Bone marrow (tissue), 2 donors: Measurements from ENCODE around the gene WDR33.
A peak's percentile ranks its signal among the peaks of the same experiment; 100 is the strongest.

Experiments used
- DNase-seq, 2 donors: peaks; one replicate each; lab custom pipeline; 2025; lab: John Stamatoyannopoulos, UW

The WDR33 gene

DNA sequence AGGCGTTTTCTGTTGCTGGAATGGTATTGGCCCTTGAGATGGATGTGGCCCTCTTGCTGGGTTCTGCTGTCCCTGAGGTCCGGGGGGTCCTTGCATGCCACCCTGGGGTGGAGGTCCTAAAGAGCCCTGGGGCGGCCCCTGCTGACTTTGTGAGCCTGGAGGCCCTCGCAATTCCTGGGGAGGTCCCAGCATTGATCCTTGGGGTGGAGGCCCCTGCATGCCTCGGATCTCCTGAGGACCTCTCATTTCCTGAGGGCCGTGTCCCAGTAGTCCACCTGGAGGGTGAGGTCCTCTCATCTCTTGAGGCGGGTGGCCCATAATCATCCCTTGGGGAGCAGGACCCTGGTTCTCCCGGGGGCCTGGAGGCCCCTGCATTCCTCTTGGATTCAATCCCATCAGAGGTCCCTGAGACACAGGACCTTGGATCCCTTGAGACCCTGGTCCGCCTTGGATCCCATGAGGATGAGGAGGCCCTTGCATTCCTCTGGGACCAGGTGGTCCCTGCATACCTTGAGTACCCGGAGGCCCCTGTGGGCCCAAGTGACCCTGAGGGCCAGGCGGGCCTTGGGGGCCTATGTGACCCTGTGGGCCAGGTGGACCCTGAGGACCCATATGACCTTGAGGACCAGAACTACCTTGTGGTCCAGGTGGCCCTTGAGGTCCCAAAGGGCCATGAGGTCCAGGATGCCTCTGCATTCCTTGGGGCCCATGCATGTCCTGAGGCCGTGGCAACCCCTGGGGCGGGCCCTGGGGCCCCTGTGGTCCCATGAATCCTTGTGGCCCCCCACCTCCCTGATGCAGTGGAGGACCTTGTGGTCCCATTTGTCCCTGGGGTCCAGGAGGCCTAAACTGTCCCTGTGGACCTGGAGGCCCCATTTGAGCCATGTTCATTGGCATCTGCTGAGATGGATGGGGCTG is 91.4 kb downstream of the WDR33 start:
- DNase-seq, result no peak

DNA sequence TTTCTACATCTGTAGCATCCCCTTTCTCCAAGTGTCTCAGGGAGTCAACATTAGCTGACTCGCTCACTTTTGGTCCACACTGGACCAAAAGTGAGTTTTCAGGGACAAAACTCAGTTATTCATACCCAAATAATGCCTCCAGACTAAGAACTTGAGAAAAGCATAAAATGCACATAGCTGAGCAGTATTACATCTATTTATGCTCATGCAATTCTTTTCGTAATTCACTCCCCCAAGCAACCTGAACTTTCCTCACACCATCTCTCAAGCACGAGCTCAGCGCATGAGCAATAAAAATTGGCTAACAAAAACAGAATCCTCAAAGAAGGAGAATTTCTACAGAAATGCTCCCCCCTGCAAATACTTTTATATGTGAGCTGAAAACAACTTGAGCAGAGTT is 92.7 kb downstream of the WDR33 start:
- DNase-seq, result no peak

DNA sequence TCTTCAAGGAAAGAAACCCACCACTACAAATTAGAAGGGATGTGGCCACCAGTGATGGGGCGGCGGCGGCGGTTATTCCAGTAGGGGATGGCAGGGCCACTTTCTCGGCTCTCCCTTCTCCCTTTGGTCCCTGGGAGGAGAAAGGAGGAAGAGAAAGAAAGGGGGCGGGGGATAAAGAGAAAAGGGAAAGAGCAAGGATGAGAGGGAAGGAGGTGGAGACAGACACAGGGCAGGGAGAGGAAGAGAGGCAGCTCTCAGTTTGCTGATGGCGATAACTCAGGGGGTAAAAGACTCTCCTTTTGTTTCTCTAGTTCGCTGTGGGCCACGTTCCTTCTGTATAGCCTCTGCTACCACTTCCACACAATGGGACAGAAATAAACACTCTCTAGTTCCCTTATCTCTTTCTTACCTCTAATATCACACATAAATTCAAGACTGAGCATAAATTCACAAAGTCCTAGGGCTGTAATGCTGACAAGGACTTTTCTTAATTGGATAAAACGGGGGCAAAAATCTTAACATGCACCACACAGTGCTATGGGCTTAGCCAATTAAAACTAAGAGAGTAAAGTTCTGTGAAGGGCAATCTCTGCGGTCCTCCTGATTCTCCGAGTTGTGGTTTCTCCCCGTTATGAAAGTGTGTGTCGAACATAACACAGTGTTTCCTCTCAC is 95.1 kb downstream of the WDR33 start:
- DNase-seq, result no peak

DNA sequence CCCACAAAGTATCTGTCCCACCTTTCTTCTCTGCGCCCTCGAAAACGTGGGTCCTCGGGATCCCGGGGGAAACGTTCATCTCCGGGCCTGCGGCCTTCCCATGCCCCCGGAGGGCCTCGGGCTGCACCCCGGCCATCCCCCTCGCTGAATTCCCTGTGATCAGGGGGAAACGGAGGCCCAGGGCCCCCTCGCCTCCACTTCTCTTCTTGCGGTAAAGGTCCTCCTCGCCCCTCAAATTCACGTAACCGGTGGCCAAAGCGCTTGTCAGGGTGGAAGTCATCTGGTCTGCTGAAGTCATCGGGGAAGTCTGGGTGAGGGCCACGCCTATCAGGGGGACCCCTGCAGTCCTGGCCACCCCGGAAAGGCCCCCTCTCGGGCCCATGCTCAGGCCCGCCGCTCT is 97.4 kb downstream of the WDR33 start:
- DNase-seq, result no peak

DNA sequence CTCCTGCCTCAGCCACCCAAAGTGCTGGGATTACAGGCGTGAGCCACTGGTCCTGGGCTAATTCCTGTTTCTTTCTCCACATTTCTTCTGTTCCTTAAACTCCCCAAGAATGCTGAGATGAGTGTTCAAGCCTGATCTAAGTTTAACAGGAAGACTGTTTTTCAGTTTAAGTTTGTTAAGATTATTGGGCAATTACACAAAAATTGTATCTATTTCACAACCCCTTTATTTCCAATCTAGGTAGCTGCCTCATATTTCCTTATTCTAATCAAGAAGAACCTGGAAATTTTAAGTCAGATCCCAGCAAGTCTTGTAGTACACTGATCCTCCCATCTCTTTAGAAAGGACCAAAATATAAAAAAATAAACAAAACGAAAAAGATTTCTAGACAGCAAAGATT is 98.0 kb downstream of the WDR33 start:
- DNase-seq, result no peak

DNA sequence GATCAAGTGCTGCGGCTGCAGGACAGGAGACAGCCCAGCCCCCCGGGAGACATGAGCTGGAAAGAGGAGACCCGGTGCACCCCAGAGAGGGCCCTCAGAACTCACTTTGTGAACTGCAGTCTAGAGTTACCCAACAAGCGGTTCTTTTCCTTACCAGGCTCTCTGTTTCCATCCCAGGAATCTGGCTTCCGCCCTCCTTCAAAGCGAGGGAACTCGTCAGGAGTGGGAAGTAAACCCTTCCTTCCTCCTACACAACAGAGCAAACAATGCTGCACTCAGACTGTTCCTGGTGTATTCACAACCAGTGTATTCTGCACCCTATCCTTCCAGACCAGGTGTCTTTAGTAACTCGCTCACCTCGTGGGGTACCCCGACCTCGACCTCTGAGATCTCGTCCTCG is 101.6 kb downstream of the WDR33 start:
- DNase-seq, result no peak

DNA sequence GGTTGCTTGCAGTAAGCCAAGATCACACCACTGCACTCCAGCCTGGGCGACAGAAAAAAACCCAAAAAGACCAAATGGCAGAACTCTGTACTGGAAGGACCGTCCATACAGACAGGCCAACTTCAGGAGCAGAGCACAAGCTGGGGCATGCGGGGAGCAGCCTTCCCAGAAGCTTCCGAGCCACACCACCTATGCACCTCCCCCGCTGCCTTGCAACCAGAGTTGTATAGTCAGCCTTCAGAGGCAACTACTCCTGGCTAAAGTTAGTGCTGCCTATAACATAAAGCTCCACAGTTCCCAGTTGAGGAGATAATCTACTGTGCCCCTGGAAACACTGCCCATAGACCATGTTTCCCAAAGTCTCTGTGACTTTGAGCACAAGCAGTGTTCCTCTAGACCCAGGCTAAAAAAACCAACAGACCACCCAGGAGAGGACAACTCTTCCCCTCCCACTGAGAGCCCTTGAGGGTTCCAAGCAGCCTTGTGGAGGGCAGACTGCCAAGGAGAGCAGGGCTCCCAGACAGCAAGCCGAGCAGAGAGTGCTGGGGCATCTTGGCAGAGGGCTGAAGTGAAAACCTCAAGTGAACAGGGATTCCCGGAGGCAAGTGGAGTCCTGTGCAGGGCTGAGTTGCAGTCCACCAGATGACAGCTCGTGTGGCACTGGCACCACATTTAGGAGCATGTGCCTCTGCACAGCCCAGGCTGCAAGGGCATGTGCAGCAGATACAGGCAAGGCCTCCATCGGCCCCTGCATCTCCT is 102.9 kb downstream of the WDR33 start:
- no peak for DNase-seq

DNA sequence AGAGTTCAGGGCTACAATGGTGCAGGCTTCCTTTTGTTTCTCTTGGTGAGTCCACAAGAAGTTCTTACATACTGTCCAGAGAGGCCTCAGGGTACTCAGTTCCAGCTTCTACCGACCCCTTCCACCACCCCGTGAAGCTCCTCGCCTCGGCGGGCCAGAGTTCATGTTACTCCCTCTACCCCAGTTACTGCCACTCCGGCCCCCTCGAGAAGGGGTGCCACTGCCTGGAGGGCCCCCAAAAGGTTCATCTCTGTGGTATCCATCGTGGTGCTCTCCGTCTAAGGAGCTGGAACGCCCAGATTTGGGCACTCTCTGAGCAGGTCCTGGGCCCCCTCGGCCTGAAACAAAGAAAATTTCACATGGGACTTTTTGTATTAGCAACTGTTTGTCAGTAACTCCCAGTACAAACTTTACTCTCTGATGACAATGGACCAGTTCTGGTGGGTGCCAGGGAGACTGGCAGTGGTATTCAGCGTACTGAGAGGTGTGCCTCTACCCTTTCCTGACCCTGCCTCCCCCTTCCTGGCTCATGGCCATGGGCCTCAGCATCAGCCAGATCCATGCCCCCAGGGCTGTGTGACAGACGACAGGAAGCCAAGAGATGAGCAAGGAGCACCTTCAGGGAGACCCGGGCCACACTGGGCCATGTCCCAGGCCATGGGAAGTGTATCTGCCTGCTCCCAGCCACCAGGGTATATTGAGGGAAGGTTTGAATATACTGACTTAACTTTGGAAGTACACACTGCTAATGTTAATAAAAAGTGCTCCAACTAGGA is 104.6 kb downstream of the WDR33 start:
- no peak for DNase-seq

DNA sequence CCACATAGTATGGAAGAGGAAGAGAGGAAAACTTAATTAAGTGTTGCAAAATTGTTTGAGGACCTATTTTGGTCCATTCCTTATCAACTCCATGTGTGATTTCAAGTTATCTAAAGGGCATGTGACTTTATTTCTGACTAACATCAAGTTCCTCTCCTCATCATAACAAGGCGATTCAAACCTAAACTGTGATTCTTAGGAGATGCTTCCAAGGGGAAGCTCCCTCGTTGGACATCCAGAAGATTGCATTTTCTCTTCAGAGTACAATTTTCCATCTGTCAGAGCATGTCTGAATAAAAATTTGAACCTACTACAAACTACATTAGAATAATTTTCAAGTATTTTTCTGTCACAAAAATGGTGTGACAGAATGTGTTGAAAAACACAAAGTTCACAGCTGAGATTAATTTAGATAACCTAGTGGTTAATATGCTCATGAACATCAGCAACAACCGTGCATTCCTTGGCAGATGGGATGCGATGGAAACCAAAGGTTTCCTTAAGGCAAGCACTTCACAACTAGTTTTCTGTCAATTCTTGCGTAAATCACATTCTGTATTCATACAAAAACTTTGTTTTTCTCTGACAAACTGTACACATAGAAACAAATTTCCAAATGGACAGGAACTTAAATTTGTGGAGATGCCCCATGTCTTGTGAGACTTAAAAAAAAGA is 105.4 kb downstream of the WDR33 start:
- DNase-seq, result no peak

DNA sequence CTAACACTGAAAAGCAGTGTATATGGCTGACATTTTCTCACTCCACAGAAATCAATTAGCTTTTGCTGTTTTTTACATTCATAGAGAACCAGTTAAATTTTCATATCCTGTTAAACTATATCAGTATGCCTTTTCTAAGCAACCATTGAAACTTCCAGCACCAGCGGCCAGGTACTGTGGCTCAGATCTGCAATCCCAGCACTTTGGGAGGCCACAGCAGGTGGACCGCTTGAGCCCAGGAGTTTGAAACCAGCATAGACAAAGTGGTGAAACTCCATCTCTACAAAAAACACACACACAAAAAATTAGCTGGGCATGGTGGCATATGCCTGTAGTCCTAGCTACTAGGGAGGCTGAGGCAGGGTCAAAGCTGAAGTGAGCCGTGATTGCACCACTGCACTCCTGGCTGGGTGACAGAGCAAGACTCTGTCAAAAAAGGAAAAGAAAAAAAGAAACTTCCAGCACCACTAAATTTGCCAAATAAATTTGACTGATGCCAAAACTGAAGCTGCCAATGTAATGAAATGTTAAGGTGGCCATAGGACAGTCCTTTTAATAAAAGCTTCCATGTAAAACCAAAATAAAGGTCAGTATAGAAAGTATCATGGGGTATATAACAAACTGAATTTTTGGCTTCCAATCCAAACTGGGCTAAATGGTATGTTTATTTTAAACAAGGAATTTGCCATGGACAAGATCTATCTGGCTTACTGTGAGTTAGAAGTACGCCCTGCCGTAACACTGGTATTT is 106.2 kb downstream of the WDR33 start:
- DNase-seq, result no peak

DNA sequence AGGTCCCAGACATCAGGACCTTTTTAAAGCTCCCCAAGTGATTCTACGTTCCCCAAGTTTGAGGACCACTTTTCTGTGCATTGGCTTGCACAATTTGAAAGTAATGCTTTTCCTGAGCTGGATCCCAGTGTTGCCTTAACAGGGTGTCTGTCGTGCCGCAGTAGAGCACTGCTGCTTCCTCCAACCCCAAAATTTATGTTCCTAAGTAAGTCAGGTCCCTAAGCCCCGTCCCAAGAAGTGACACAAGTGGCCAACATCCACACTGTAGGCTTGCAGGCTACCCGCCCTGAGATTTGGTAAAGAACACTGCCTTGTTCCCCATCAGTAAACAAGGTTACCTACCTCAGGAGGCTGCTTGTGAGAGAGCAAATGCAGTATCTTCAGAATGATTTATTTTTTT is 107.7 kb downstream of the WDR33 start:
- DNase-seq, result no peak

DNA sequence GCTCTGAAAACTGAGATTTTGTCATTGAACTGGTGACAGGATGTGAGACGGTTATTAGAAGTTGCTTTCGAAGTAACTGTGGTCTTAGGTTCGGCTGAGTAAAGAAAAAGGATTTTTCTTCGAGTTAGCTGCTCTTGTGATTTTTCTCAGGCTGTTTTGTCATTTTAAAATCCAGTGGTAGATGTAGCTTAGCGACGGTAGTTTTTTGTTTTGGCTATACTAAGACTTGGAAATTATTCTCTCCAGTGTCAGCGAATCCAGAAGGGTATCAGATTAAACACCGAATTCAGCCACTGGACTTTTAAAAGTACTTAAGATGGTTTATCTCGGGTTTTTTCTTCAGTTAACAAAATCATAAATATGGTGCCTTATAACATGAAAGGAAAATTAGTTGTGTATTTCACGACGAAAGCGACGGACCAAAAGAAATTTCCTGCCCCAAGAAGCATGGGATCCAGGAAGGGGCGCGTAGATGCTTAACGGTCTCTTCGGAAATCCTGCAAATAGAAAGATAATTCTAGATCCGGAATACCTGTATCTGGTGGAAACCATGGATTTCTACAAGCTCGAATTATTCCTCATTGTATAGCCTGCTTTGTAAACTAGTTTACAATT is 108.5 kb downstream of the WDR33 start:
- DNase-seq, result no peak

DNA sequence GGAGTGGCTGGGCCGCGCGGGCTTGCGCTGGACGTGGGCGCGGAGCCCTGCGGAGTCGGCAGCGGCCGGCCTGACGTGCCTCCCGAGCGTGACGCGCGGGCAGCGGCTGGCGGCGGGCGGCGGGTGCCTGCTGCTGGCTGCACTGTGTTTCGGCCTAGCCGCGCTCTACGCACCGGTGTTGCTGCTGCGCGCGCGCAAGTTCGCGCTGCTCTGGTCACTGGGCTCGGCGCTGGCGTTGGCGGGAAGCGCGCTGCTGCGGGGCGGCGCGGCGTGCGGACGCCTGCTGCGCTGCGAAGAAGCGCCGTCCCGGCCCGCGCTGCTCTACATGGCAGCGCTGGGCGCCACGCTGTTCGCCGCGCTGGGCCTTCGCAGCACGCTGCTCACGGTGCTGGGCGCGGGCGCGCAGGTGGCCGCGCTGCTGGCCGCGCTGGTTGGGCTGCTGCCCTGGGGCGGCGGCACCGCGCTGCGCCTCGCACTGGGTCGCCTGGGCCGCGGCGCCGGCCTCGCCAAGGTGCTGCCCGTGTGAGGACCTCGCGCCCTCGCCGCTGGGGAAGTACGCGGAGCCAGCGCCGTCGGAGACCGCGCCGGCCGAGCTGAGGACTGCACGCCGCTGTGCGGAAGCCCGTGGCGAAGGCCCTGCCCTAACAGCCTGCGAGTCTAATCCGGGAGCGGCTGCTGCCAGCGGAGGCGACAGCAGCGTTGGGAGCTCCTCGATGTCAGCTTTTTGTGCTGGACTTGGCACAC is 109.1 kb downstream of the WDR33 start:
- DNase-seq, result peak; percentile 69 to 90

DNA sequence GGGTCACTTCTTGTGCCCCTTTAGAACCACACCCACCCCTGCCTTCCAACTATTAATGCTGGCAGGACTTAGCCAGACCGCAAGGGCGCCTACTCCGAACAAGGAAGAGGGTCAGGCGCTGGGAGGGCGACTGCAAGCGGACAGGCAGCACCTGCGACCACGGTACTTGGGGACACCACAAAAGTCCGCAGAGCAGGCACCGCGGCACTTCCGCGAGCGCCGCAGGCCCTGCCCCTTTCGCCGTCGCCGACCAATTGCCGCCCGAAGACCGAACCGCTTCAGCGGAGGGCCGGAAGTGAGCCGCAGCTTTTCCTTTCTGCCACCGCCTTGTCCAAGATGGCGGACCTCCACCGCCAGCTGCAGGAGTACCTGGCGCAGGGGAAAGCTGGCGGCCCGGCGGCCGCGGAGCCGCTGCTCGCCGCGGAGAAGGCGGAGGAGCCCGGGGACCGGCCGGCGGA is 109.7 kb downstream of the WDR33 start, which contains the start of gene SFT2D3:
Gene SFT2D3, plus strand, starts transcription at position 305 of the 458 bp plus-strand sequence. Its CDS starts 32 bp downstream, at position 337.
- peak; percentile 85 to 90 for DNase-seq

DNA sequence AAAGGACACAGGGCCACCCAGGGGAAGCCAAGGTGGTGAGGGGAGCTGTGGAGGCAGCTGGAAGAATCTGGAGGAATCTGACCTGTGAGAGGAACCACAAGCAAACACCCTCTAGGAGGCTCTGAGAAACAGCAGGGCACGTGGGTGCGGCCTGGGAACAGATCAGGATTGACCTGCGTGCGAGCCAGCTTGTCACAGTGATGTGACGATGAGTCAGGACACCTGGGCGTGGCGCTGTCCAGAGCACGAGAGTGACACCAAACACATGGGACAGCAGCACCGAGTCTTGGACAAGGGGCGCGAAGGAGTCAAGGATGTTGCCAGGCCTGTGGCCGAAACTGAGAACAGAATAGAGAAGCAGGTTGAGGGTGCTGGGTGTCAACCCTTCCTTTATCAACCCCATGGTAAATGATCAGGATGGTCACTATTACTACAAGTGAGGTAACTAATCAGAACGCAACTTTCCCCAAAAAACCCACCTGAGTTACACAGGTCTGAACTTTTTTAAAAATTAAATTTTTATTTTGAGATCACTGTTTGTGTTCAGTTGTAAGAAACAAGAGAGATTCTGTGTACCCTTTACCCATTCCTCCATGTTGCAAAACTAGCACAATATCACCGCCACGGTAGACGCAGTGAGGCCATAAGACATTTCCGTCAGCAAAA is 110.3 kb downstream of the WDR33 start:
- no peak for DNase-seq

DNA sequence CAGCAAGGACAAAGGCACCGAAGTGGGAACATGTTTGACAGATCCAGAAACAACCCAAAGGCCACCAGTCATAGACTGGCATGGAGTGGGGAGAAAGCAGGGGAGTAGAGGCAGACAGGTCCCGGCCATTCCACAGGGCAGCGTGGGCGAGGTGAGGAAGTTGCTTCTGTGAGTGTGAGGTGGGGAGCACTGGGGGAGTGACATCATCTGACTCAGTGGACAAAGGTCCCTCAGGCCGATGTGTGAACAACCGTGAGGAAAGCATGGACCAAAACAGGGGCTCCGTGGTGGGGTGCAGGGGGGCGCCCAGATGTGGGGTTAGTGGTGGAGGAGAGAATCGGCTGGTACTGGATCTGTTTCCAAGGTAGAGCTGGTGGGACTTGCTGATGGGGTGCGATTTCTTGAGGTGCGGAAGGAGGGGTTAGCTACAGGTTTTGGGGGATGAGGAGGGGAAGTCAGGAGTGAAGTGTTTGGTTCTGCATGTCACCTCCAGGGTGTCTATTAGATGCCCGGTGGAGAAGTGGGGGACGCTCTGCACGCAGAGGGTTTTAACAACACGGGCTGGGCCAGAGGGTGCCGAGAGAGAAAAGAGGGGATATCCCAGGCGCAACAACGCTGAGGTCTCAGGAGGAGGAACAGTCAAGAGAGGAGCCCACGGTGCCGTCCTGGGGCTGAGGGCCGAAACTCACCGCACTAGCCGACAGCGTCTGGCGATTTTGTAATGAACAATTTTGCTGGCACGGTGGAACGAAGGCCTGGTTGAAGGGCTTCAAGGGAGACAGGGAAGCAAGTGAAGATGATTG is 112.2 kb downstream of the WDR33 start:
- no peak for DNase-seq

DNA sequence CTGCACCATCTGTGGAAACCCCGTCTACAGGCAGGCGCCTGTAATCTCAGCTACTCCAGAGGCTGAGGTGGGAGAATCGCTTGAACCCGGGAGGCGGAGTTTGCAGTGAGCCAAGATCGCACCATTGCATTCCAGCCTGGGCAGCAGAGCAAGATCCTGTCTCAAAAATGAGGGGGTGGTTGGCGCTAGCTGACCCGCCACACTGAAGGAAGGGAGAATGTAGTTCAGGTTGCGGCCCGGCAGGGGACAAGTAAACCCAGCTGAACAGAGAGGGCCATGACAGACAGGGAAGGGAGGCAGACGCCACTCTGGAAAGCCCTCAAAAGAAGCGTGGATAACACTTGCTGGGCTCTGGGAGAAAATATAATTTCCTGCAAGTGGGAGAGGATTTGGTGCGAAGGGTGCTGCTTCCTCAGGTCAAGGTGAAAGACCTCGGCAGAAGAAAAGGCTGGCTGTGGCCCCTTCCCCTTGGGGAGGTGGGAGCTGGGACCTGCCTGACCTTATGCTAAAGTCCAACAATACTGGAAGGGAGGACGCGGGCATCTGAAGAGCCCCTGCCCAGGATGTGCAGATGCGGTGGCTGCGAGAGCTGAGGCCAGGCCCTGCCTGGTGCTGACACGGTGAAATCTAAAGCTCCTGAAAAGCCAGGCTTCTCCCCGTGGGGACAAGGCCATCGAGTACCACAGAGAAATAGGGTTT is 113.3 kb downstream of the WDR33 start:
- DNase-seq, result no peak
